ENCODE data around the gene DNAH17.

Gene DNAH17

DNA sequence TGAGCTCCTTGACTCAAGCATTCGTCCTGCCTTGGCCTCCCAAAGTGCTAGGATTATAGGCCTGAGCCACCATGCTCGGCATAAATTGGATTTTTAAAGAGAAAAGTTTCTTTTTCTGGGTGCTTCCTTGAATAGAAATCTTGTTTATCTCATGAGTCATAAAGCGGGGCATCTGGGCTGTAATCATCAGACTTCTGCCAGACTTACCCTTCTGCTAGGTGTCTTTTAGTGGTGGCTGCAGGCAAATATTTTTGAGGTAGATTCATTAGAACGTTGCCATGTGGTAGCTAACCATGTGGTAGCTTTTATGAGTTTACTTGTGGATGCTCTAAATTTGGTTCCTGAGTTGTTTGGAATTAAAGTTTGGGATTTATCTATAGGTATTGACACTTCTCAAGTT, 185.4 kb downstream of the DNAH17 start (continued):
- TF ChIP-seq, protein P1, sequence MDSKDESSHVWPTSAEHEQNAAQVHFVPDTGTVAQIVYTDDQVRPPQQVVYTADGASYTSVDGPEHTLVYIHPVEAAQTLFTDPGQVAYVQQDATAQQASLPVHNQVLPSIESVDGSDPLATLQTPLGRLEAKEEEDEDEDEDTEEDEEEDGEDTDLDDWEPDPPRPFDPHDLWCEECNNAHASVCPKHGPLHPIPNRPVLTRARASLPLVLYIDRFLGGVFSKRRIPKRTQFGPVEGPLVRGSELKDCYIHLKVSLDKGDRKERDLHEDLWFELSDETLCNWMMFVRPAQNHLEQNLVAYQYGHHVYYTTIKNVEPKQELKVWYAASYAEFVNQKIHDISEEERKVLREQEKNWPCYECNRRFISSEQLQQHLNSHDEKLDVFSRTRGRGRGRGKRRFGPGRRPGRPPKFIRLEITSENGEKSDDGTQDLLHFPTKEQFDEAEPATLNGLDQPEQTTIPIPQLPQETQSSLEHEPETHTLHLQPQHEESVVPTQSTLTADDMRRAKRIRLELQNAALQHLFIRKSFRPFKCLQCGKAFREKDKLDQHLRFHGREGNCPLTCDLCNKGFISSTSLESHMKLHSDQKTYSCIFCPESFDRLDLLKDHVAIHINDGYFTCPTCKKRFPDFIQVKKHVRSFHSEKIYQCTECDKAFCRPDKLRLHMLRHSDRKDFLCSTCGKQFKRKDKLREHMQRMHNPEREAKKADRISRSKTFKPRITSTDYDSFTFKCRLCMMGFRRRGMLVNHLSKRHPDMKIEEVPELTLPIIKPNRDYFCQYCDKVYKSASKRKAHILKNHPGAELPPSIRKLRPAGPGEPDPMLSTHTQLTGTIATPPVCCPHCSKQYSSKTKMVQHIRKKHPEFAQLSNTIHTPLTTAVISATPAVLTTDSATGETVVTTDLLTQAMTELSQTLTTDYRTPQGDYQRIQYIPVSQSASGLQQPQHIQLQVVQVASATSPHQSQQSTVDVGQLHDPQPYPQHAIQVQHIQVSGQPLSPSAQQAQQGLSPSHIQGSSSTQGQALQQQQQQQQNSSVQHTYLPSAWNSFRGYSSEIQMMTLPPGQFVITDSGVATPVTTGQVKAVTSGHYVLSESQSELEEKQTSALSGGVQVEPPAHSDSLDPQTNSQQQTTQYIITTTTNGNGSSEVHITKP (tag by site-specific recombination; IDR thresholded peaks at IDR 0.05): no peak

DNA sequence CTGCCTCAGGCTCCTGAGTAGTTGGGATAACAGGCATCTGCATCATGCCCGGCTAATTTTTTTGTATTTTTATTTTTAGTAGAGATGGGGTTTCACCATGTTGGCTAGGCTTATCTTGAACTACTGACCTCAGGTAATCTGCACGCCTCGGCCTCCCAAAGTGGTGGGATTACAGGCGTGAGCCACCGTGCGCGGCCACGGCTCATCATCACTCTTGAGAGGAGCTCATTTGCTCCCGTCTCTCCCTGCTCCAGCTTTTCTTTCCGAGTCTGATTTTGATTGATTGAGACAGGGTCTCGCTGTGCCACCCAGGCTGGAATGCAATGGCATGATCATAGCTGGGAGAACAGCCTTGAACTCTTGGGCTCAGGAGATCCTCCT, 186.2 kb downstream of the DNAH17 start:
- no peak overlapping the region for H3K27ac ChIP-seq (ENCODE audit: extremely low read depth, low read depth, low read length)
- no peak overlapping the region for H3K4me3 ChIP-seq (ENCODE audit: low read depth, low read length)
- ChIA-PET CTCF (interaction anchor here (0.8 to 3.7 kb wide), 7 partner anchors 20 to 318 kb away, joined by 3 to 28 read pairs (median 6); no protein-coding TSS in a partner anchor), POLR2A (interaction anchor here (1.0 kb wide), 1 partner anchor 12 kb away, joined by 3 read pairs; the partner anchor contains the start of gene PGS1)
- H3K9me3 ChIP-seq (ENCODE audit: control insufficient read depth, insufficient read depth, low read depth, low read length): no peaks in the 10 kb centered on the region
- peaks cover 21 to 50% of the 10 kb centered on the region in 2 experiments; a peak in 2 of 3 replicates for H3K36me3 ChIP-seq (ENCODE audit: control insufficient read depth in 2 of 2, insufficient read depth in 1 of 2, low read length in 2 of 2)
- H3K4me1 ChIP-seq (ENCODE audit: control insufficient read depth, insufficient read depth, low read length): no peaks in the 10 kb centered on the region
- TF ChIP-seq ZNF433 (tag by site-specific recombination; IDR thresholded peaks at IDR 0.05; ENCODE audit: low read depth) (no peak), ZNF155 (tag by site-specific recombination; IDR thresholded peaks at IDR 0.05) (no peak), REPIN1 (tag by site-specific recombination; IDR thresholded peaks at IDR 0.05; ENCODE audit: low read depth) (no peak), ZNF140 (tag by site-specific recombination; IDR thresholded peaks at IDR 0.05) (no peak), ZNF121 (tag by site-specific recombination; IDR thresholded peaks at IDR 0.05) (no peak), ZBTB21 (tag by site-specific recombination; IDR thresholded peaks at IDR 0.05) (no peak), AEBP2 (tag by site-specific recombination; IDR thresholded peaks at IDR 0.05; ENCODE audit: borderline replicate concordance) (no peak), ZNF302 (tag by site-specific recombination; IDR thresholded peaks at IDR 0.05; ENCODE audit: low read depth) (no peak), ZNF223 (tag by site-specific recombination; IDR thresholded peaks at IDR 0.05) (no peak)
- TF ChIP-seq, protein P2, sequence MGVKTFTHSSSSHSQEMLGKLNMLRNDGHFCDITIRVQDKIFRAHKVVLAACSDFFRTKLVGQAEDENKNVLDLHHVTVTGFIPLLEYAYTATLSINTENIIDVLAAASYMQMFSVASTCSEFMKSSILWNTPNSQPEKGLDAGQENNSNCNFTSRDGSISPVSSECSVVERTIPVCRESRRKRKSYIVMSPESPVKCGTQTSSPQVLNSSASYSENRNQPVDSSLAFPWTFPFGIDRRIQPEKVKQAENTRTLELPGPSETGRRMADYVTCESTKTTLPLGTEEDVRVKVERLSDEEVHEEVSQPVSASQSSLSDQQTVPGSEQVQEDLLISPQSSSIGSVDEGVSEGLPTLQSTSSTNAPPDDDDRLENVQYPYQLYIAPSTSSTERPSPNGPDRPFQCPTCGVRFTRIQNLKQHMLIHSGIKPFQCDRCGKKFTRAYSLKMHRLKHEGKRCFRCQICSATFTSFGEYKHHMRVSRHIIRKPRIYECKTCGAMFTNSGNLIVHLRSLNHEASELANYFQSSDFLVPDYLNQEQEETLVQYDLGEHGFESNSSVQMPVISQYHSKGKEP (tag by site-specific recombination; IDR thresholded peaks at IDR 0.05): no peak
- TF ChIP-seq, protein P3, sequence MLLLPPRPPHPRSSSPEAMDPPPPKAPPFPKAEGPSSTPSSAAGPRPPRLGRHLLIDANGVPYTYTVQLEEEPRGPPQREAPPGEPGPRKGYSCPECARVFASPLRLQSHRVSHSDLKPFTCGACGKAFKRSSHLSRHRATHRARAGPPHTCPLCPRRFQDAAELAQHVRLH (tag by site-specific recombination; IDR thresholded peaks at IDR 0.05): no peak

DNA sequence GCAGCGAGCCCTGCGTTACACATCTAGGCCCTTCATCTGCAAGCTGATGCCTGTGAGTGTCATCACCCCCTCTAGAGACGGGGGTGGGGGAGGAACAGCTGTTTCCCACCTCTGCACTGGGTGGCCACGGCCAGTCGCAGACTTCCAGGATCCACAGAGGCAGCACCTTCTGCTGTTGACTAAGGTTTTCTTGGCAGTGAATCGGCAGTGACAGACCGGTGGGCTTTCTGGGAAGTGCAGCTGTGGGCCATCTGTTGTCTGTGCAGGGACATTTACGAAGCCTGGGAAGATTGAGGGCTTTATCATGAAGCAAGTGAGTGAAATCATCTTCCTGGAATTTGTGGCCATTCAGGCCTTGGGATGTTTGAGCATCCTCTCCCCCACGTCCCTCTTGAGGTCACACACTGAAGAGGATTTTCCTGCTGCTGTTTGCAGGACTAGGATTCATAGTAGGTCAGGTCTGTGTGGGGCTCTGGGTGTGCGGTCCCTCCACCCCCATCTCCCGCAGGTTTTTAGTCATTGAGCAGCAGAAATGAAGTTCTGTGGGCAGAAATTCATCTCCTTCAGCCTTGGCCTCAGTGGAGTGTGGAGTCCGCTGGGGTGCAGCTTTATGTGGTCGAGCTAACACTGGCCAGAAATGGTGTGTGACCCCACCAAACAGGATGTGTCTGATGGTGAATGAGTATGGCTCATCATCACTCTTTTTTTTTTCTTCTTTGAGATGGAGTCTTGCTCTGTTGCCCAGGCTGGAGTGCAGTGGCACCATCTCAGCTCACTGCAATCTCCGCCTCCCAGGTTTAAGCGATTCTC, 186.8 kb downstream of the DNAH17 start:
- POLR2A ChIA-PET: interaction anchor here (1.0 kb wide), 1 partner anchor 12 kb away, joined by 3 read pairs; the partner anchor contains the start of gene PGS1
- CTCF ChIA-PET: interaction anchor here (0.9 to 3.7 kb wide), 6 partner anchors 8 to 102 kb away, joined by 3 to 28 read pairs (median 4); no protein-coding TSS in a partner anchor
- no peak for TF ChIP-seq ZNF701 (tag by site-specific recombination; IDR thresholded peaks at IDR 0.05)
- TF ChIP-seq ZNF239 (tag by site-specific recombination; IDR thresholded peaks at IDR 0.05): no peak
- TF ChIP-seq ZFP41 (tag by site-specific recombination; IDR thresholded peaks at IDR 0.05; ENCODE audit: borderline replicate concordance): no peak
- TF ChIP-seq ZNF362 (tag by site-specific recombination; IDR thresholded peaks at IDR 0.05): no peak
- TF ChIP-seq, protein P4, sequence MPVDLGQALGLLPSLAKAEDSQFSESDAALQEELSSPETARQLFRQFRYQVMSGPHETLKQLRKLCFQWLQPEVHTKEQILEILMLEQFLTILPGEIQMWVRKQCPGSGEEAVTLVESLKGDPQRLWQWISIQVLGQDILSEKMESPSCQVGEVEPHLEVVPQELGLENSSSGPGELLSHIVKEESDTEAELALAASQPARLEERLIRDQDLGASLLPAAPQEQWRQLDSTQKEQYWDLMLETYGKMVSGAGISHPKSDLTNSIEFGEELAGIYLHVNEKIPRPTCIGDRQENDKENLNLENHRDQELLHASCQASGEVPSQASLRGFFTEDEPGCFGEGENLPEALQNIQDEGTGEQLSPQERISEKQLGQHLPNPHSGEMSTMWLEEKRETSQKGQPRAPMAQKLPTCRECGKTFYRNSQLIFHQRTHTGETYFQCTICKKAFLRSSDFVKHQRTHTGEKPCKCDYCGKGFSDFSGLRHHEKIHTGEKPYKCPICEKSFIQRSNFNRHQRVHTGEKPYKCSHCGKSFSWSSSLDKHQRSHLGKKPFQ (tag by site-specific recombination; IDR thresholded peaks at IDR 0.05): no peak
- no peak for TF ChIP-seq CTCF (tag by site-specific recombination; IDR thresholded peaks at IDR 0.05)
- TF ChIP-seq EGR2 (tag by site-specific recombination; IDR thresholded peaks at IDR 0.05; ENCODE audit: low read depth): peak; percentile 78
- TF ChIP-seq ZNF140 (tag by site-specific recombination; IDR thresholded peaks at IDR 0.05): no peak
- TF ChIP-seq ZNF121 (tag by site-specific recombination; IDR thresholded peaks at IDR 0.05): peak; percentile 70; the same call in 1 of the 2 replicates
- TF ChIP-seq ZNF223 (tag by site-specific recombination; IDR thresholded peaks at IDR 0.05): no peak

More for the DNA sequence above, 186.8 kb downstream of the DNAH17 start:
- no peaks in the 10 kb centered on the region for H3K9me3 ChIP-seq (ENCODE audit: control insufficient read depth, insufficient read depth, low read depth, low read length)
- peaks cover 21 to 44% of the 10 kb centered on the region in 2 experiments; a peak in 2 of 3 replicates for H3K36me3 ChIP-seq (ENCODE audit: control insufficient read depth in 2 of 2, insufficient read depth in 1 of 2, low read length in 2 of 2)
- H3K4me1 ChIP-seq (ENCODE audit: control insufficient read depth, insufficient read depth, low read length): peaks cover 3% of the 10 kb centered on the region
- H3K27ac ChIP-seq (ENCODE audit: extremely low read depth, low read depth, low read length): no peak overlapping the region
- no peak overlapping the region for H3K4me3 ChIP-seq (ENCODE audit: low read depth, low read length)

Data from HEK293 (cell line).